Hepatocyte (in vitro differentiated cells): ENCODE data around the gene HMGXB3. TPM values are rescaled to one million over a fixed set of nuclear protein-coding genes. Genes with fewer than 3 reads are reported as not detected.
A peak's percentile ranks its signal among the peaks of the same experiment; 100 is the strongest.

Experiments used
- DNase-seq: peaks from one replicate; pipeline ENCODE4 v3.0.0-alpha.2; 2016; ENCODE audit warnings: low spot score
- H2AFZ ChIP-seq: fragments of 200-600 bp; sonication (generic); 2 replicates; pipeline ENCODE4 v1.6.0; 2016; ENCODE audit warnings: antibody characterized with exemption, mild to moderate bottlenecking
- H3K27ac ChIP-seq: fragments of 200-600 bp; sonication (generic); 2 replicates; pipeline ENCODE4 v1.5.1; 2016; ENCODE audit warnings: mild to moderate bottlenecking
- H3K27me3 ChIP-seq: fragments of 200-600 bp; sonication (generic); 2 replicates; pipeline ENCODE4 v1.6.1; 2016
- H3K36me3 ChIP-seq: fragments of 200-600 bp; sonication (generic); replicated peaks from 2 replicates; pipeline ENCODE4 v1.5.1; 2016; ENCODE audit warnings: low read depth; ENCODE audit not compliant: insufficient read depth
- H3K4me1 ChIP-seq: fragments of 200-600 bp; sonication (generic); 2 replicates; pipeline ENCODE4 v1.5.1; 2016; ENCODE audit warnings: mild to moderate bottlenecking, moderate library complexity; ENCODE audit not compliant: insufficient read depth
- H3K4me2 ChIP-seq: fragments of 200-600 bp; sonication (generic); 2 replicates; pipeline ENCODE4 v1.6.0; 2016
- H3K4me3 ChIP-seq: fragments of 200-600 bp; sonication (generic); 2 replicates; pipeline ENCODE4 v1.5.1; 2016; ENCODE audit warnings: mild to moderate bottlenecking
- H3K79me2 ChIP-seq: fragments of 200-600 bp; sonication (generic); 2 replicates; pipeline ENCODE4 v1.6.0; 2017; ENCODE audit warnings: mild to moderate bottlenecking
- H3K9me2 ChIP-seq: fragments of 200-600 bp; sonication (generic); replicated peaks from 2 replicates; pipeline ENCODE4 v1.6.0; 2017; ENCODE audit warnings: mild to moderate bottlenecking; ENCODE audit not compliant: insufficient read depth
- H3K9me3 ChIP-seq: fragments of 200-600 bp; sonication (generic); 2 replicates; pipeline ENCODE4 v1.5.1; 2016; ENCODE audit warnings: low read depth, mild to moderate bottlenecking
- H4K20me1 ChIP-seq: fragments of 200-600 bp; sonication (generic); 2 replicates; pipeline ENCODE4 v1.6.0; 2016; ENCODE audit warnings: mild to moderate bottlenecking; ENCODE audit not compliant: insufficient read depth, poor library complexity, severe bottlenecking
- CTCF ChIP-seq: fragments of 200-600 bp; sonication (generic); IDR thresholded peaks from 2 replicates; pipeline ENCODE4 v1.5.1; 2016; ENCODE audit warnings: antibody characterized with exemption, mild to moderate bottlenecking; ENCODE audit not compliant: poor library complexity
- EZH2 ChIP-seq: fragments of 200-600 bp; sonication (generic); IDR thresholded peaks from 2 replicates; pipeline ENCODE4 v1.6.1; 2016; ENCODE audit warnings: antibody characterized with exemption, mild to moderate bottlenecking, borderline replicate concordance
- EZH2phosphoT487 ChIP-seq: fragments of 200-600 bp; sonication (generic); IDR thresholded peaks from one replicate; pipeline ENCODE4 v1.6.1; 2018; ENCODE audit warnings: antibody characterized with exemption, mild to moderate bottlenecking, low read depth, moderate library complexity; ENCODE audit not compliant: unreplicated experiment, severe bottlenecking
- WGBS: methylation state at CpG from one replicate; pipeline ENCODE4 v1.1.6; 2016; ENCODE audit warnings: low lambda C conversion rate; ENCODE audit errors: missing lambda C conversion rate; 5-methylcytosine and 5-hydroxymethylcytosine counted together
- polyA plus RNA-seq: library from polyadenylated mRNA; unstranded; fragments of >200 nt; fragmentation: Nextera tagmentation; extraction: Ambion mirVana; gene quantifications from 2 replicates; pipeline ENCODE4 v1.2.1, GENCODE V29; 2016
- total RNA-seq: library from RNA; depleted of rRNA; stranded (reverse); fragments of >200 nt; gene quantifications from 2 replicates; pipeline ENCODE4 v1.2.3, GENCODE V29; 2014

Gene HMGXB3
- total and polyA plus RNA-seq, 2 experiments from 2014 or later: 24.6 to 47.5 TPM

GRCh38 chr5:149961957-149962409 lies 38.6 kb upstream of the HMGXB3 start:
- Histone ChIP-seq H3K27me3 (no peaks in the 10 kb centered on the region), H3K27ac (peak overlapping the region; percentile 78), H3K36me3 (no peaks in the 10 kb centered on the region), H3K4me2 (peak overlapping the region; percentile 92), H3K9me3 (no peaks in the 10 kb centered on the region), H2AFZ (no peak overlapping the region), H4K20me1 (peaks cover 10% of the 10 kb centered on the region), H3K79me2 (peaks cover 59% of the 10 kb centered on the region), H3K4me3 (peak overlapping the region; percentile 48), H3K4me1 (peaks cover 17% of the 10 kb centered on the region), H3K9me2 (no peaks in the 10 kb centered on the region)
- TF ChIP-seq EZH2 (no peak), CTCF (peak; percentile 68), EZH2phosphoT487 (no peak)
- WGBS: 60% methylated on average over 6 of the region's 6 CpGs
- peak; percentile 75 for DNase-seq

DNA sequence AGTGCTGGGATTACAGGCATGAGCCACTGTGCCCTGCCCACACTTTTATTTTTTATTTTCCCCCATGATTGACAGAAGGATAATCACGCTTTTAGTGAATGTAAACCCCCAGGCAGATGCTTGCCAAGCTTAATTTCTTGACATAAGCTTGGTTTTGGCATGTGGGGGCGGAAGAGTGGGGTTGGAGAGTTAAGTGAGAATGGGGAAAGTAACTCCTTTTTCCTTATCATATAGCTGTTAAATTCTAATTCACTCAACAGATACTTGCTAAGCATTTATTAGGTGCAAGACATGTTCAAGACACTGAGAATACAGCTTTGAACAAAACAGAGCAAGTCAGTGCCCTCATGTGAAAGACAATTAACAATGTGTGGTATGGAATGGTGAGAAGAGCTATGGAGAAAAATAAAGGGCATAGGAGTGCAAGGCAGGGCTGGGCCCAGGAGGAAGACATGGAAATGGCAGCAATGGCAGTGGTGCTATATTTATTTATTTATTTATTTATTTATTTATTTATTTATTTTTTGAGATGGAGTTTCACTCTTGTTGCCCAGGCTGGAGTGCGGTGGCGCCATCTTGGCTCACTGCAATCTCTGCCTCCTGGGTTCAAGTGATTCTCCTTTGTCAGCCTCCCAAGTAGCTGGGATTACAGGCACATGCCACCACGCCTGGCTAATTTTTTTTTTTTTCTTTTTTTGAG lies 37.8 kb upstream of the HMGXB3 start:
- no peaks in the 10 kb centered on the region for H3K9me2 ChIP-seq
- peaks cover 10% of the 10 kb centered on the region for H4K20me1 ChIP-seq
- H2AFZ ChIP-seq: no peak overlapping the region
- H3K9me3 ChIP-seq: no peaks in the 10 kb centered on the region
- no peak for DNase-seq
- WGBS: 91% methylated on average over 5 of the region's 5 CpGs
- no peaks in the 10 kb centered on the region for H3K27me3 ChIP-seq
- peak overlapping the region; percentile 25 for H3K27ac ChIP-seq
- H3K4me2 ChIP-seq: peak overlapping the region; percentile 92
- no peak overlapping the region for H3K4me3 ChIP-seq
- no peak for TF ChIP-seq EZH2
- no peak for TF ChIP-seq EZH2phosphoT487
- no peak for TF ChIP-seq CTCF
- peaks cover 65% of the 10 kb centered on the region for H3K79me2 ChIP-seq
- no peaks in the 10 kb centered on the region for H3K36me3 ChIP-seq
- H3K4me1 ChIP-seq: peaks cover 17% of the 10 kb centered on the region

GRCh38 chr5:149963729-149964128 lies 36.8 kb upstream of the HMGXB3 start:
- Histone ChIP-seq H3K36me3 (no peaks in the 10 kb centered on the region), H3K79me2 (peaks cover 73% of the 10 kb centered on the region), H4K20me1 (peaks cover 10% of the 10 kb centered on the region), H3K27me3 (no peaks in the 10 kb centered on the region), H3K4me1 (peaks cover 17% of the 10 kb centered on the region), H3K9me3 (no peaks in the 10 kb centered on the region), H2AFZ (no peak overlapping the region), H3K4me3 (no peak overlapping the region), H3K9me2 (no peaks in the 10 kb centered on the region), H3K4me2 (peak overlapping the region; percentile 39), H3K27ac (no peak overlapping the region)
- TF ChIP-seq EZH2 (no peak), CTCF (no peak), EZH2phosphoT487 (no peak)
- no peak for DNase-seq
- WGBS: 96% methylated on average over 3 of the region's 3 CpGs
